NOMO-1 treated with DMSO at 0.1 percent for 48 hours (cell line): Measurements from ENCODE around the gene TXNDC9.
"Not testable (repeated sequence)": the region's sequence is repeated elsewhere in the genome, so short reads cannot be mapped to it uniquely, and the experiment has no call there.

Experiments used
- DNase-seq: peaks from one replicate; lab custom pipeline; 2025; ENCODE audit not compliant: unreplicated experiment; lab: John Stamatoyannopoulos, UW

TXNDC9 gene, protein sequence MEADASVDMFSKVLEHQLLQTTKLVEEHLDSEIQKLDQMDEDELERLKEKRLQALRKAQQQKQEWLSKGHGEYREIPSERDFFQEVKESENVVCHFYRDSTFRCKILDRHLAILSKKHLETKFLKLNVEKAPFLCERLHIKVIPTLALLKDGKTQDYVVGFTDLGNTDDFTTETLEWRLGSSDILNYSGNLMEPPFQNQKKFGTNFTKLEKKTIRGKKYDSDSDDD

DNA sequence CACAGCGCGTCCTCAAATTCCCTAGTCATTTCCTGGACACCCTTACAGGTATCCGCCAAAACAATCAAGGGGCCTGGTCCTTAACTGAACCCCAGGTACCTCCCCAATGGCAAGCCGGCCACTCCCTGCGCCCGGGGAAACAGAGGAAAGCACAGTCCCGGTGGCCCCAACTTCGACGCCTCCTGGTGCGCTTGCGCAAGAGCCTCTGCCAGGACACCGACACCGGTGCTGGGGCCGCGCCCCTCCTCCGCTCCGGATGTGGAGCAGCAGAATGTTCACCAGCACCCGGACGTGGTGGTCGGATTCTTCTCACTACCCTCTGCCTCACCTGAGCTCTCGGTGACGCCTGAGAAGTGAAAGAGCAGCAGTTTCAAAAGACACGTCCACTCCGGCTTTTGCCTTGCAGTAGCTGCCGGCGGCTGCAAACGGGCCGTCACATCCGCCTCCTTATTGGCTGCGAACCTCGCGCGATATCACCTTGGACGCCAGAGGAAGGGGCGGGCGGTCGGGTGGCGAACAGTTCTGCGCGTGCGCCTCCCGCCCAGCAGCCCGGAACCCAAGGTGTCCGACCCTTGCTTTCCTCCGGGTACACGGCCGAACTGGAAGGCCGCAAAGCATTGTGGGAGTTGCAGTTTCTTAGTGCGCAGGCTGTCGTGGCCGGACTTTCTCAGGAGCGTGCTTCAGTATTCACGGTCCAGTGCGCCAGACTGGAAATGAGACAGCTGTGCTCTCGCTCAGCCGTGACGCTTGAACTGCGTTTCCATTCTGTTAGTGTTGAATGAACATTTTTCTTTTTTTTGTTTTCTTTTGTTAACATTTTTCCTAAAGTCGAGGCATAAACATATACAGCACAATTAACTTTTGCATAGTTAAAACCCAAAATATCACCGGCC, at the start of gene TXNDC9:
Gene TXNDC9 (minus strand): TSS at position 423 of the 893 bp plus-strand sequence. CDS start 3,123 bp downstream, outside the sequence.
- DNase-seq = peak; percentile 99

DNA sequence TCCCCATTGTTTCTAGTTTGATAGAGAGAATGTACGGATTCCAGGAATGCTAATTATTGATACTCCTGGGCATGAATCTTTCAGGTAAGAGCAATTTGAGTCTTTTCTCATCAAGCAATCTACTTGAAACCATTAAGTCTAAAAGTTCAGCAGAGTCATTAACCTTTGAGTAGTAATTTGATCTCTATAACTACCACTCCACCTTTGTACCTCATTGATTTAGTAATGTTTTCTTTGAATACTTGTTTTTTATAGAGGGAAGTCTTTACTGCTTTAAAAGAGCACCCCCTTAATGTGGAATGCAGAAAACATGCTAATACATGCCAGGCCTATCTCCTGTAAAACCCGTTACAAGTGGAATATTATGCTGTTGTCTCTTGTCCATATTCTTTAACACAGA, 46.0 kb upstream of the TXNDC9 start:
- no peak for DNase-seq

DNA sequence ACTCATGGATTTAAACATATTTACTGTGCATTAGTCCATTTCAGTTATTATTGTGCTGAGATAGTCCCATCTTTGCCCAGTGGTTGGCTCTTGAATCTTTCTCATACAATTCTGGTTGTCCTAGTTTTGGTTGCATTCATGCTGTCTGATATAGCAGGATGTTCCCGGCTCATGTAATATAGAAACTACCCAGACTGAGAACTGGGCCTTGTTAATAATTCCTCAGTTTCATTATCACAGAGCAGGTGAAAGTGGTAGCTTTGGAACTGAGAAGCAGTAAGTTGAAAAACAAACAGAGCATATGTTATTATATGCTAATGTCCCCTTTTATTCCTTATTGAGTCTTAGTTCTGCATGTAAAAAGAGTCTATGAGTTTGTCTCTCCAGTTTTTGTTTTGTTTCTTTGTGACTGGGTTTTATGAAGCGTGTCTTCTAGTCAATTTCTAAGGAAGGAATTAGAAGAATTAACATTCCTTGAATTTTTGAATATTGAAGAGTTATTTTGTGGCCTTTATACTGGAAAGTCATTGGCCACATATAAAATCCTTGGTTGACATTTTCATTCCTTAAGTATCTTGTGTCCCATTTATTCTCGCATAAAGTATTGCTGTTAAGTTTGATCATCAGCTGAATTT, 44.4 kb upstream of the TXNDC9 start:
- no peak for DNase-seq

DNA sequence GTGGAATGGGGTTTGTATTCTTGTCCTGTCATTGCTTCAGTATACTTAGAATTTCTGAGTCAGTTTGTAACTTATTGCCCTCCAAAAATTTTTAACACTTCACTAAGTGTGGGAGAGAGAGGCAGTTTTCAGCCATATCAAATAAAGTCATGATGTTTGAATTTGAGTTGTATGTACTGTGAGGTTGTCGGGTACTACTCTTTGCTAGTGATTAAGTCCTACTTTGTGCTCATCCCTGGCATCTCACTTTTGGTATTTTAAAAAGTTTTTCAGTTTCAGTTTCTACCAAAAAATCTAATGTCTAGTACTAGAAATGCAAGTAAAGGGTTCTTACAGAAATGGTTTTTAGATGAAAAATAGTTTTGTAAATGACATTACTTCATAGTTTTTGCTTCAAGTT, 41.7 kb upstream of the TXNDC9 start:
- no peak for DNase-seq

DNA sequence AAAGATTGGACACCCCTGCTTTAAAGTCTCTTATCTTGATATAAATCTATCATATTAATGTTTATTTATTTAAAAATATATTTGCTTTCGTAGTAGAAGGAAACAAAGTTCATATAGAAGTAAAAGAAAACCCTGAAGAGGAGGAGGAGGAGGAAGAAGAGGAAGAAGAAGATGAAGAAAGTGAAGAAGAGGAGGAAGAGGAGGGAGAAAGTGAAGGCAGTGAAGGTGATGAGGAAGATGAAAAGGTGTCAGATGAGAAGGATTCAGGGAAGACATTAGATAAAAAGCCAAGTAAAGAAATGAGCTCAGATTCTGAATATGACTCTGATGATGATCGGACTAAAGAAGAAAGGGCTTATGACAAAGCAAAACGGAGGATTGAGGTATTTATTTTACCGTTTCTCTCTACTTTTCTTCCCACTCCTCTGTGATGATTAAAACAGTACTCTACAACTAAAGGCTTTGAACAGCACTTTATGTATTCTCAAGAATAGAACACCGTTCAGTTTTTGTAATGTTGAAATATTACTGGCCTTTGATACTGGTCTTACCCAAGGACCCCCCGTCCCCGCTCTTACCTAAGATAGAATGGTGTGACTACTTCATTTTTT, 40.2 kb upstream of the TXNDC9 start:
- DNase-seq = no peak

DNA sequence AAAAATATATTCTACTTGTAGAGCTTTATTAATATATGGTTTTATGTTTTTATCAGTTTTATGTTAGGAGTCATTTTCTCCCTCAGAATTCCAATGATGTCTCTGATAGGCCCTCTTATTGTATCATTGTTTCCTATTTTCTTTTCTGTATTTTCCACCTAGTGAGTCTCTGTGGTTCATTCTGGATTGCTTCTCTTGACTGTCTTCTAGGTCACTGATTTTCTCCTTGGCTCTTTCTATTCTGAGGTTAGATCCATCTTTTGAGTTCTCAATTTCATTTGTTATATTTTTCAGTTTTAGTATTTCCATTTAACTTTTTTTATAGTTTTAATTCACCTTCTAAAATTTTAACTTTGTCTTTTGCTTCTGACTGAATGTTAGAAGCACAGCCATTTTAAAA, 38.6 kb upstream of the TXNDC9 start:
- DNase-seq = no peak

DNA sequence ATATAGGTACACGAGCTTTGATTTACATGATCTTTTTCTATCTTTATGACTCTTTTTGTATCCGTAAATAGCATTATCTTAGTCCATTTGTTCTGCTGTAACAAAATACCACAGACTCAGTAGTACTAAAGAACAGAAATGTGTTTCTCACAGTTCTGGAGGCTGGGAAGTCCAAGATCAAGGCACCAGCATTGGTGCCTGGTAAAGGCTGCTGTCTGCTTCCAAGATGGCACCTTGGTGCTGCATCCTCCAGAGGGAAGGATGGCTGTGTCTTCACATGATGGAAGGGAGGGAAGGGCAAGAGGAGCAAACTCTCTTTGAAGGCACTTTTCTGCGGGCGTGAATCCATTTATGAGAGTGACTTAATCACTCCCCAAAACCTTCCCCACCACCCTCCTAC, 37.0 kb upstream of the TXNDC9 start:
- DNase-seq = no peak

DNA sequence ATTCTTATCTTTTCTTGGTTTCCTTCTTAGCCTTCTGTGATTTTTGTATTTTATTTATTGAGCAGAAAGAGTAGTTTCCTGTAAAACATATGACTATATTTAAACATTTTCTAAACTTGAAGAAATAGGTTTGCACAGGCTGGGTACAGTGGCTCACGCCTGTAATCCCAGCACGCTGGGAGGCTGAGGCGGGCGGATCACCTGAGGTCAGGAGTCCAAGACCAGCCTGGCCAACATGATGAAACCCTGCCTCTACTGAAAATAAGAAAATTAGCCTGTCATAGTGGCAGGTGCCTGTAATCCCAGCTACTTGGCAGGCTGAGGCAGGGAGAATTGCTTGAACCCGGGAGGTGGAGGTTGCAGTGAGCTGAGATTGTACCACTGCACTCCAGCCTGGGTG, 32.7 kb upstream of the TXNDC9 start:
- DNase-seq = not testable (repeated sequence)

DNA sequence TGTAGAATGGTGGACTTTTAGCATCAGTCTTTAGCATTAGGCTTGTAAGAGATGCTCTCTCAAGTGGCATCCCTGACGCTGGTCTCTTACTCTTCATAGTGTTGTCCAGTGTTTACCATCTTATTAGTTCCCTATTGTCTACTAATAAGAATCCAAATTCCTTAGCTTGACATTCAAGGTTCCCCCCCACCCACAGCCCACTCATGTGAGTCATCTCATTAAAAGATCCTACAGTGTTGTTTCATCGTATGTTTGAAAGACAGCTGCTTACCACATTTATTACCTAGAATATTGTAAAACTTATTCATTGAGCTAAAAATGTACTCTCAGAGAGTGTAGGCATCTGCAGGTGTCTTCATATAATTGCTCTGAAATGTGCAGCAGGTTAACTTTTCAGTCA, 29.5 kb upstream of the TXNDC9 start:
- no peak for DNase-seq

DNA sequence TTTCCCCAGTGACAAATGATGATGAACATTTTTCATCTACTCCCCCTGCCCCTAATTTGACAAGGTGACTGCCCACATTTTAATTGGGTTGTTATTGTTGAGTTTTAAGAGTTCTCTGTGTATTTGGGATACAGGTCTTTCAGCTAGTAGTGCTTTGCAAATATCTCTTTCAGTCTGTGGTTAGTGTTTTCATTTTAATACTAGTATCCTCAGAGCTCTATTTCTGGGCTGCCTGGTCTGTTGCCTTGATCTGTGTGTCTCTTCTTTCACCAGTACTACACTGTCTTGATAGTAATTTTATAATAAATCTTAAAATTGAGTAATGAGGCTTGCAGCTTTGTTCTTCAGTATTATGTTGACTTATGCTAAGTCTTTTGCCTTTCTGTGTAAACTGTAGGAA, 20.7 kb upstream of the TXNDC9 start:
- DNase-seq = no peak

DNA sequence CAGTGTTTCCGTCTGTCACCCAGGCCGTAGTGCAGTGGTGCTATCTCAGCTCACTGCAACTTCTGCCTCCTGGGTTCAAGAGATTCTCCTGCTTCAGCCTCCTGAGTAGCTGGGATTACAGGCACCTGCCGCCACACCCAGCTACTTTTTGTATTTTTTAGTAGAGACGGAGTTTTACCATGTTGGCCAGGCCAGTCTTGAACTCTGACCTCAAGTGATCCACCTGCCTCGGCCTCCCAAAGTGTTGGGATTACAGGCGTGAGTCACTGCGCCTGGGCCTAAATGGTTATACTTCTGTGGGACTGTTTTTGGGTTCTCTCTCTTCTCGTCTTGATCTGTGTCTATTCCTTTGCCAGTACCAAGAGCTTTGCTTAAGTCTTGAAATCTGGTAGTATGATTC, 18.7 kb upstream of the TXNDC9 start:
- not testable (repeated sequence) for DNase-seq

DNA sequence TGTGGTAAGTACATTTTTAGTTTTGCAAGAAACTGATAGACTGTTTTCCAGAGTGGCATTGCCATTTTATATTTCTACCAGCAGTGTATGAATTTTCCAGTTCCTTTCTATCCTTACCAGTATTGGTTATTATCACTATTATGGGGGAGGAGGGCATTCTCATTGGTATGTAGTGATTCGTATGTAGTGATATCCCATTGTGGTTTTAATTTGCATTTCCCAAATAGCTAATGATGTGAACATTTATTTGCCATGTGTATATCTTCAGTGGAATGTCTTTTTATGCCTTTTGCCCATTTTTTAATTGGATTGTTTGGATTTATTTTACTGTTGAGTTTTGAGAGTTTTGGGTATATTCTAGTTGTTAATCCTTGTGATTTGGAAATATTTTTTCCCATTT, 17.9 kb upstream of the TXNDC9 start:
- DNase-seq = no peak

DNA sequence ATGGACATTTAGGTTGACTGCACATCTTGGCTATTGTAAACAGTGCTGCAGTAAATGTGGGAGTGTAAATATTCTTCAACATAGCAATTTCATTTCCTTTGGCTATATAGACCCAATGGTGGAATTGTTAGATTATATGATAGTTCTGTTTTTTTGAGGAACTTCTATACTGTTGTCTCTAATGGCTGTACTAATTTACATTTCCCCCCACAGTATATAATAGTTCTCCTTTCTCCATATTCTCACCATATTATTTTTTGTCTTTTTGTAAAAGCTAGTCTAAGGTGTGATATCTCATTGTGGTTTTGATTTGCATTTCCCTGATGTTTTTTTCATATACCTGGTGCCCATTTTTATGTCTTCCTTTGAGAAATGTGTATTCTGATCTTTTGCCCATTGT, 14.1 kb upstream of the TXNDC9 start:
- no peak for DNase-seq

DNA sequence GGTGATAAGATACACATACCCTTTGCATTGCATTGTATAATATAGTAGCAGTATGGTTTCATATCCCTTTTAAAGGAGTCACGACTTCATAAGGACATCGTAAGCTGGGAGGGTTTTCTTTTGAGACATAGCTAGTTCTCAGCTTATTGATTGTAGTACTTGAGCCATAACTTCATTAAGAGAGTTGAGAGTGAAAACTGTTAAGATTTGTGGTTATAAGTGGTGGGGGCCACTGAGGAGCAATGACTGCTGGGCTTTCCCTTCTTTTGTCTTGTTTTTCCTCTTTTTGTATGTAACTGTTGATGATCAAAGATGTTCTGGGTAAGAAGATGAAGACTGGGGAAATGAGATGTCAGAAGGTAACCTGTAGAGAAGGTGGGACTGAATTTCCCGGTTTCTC, 12.0 kb upstream of the TXNDC9 start:
- DNase-seq = no peak

DNA sequence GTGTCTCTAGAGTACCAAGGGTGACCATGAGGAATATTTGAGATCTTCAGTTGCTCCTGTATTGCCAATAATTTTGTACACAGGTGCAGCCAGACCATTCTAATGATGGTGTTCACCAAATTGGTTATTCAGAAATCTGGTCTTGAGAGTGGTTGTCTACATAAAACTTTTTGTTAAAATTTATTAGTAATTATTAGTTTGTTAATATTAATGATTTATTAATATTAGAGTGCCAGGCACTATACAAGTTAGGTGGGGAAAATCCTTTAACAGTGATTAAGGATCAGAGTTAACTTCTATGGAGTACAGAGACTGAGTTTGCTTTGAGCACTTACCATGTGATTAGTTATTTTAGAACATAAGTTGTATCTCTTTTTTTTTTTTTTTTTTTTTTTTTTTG, 10.1 kb upstream of the TXNDC9 start:
- no peak for DNase-seq

DNA sequence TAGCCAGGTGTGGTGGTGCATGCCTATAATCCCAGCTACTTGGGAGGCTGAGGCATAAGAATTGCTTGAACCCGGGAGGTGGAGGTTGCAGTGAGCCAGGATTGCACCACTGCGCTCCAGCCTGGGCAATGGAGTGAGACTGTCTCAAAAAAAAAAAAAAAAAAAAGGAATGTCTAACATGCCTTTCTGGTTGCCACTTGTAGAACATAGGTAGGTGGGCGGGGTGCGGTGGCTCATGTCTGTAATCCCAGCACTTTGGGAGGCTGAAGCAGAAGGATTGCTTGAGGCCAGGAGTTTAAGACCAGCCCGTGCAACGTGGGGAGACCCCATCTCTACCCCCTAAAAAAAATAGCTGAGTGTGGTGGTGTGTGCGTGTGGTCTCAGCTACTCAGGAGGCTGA, 9.3 kb upstream of the TXNDC9 start:
- DNase-seq = not testable (repeated sequence)

DNA sequence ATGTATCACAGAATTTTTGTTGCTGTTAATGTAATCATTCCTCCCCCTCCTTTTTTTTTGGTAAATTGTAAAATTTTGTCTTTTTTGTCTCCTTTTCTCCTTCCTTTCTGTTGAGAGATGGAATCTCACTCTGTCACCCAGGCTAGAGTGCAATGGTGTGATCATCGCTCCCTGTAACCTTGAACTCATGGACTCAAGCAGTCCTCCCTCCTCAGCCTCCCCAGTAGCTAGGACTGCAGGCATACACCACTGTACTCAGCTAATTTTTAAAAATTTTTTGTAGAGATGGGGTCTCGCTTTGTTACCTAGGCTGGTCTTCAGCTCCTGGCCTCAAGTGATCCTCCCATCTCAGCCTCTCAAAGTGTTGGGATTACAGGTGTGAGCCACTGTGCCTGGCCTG, 6.4 kb upstream of the TXNDC9 start:
- DNase-seq = no peak

DNA sequence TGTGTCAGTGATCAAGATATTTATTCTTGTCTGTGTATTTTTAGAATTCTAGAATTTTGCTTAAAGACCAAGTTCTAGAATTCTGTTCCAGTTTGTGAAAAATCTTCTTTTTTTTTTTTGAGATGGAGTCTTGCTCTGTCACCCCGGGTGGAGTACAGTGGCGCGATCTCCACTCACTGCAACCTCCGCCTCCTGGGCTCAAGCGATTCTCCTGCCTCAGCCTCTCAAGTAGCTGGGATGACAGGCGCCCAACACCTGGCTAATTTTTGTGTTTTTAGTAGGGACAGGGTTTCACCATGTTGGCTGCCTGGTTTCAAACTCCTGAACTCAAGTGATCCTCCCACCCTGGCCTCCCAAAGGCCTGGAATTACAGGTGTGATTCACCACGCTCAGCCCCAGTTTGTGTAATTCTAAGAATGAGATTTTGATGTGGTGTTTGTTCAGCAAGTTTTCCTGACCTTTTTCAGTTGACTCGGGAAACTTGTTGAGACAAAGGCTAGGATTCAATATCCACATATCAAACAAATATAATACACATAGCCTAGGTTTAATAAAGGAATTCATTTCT, 4.6 kb upstream of the TXNDC9 start:
- DNase-seq = no peak

DNA sequence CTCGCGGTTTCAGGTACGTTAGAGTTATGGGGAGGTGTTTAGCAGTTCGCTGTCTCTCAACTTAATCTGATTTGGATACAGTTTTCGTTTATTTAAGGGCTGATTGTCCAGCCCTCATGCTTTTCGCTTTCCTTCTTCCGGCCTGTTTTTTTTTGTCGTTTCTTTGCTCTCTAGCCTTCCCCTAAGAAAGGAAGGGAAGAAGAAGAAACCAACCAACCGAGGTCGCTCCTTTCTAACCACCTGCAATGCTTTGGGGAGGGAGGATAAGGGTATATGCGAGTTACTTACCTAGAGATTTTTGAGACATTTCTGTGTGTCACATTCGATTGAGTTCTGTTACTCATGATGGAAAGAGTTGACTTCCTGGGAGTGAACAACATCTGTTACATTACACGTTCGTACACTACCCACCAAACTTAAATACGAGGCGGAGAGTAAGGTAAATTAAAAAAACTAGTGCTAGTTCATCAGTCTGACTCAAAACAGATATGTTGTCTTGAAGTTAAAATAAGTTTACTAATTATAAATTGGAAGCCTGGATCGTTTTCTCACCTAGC, 2.0 kb upstream of the TXNDC9 start:
- peak; percentile 24 for DNase-seq

DNA sequence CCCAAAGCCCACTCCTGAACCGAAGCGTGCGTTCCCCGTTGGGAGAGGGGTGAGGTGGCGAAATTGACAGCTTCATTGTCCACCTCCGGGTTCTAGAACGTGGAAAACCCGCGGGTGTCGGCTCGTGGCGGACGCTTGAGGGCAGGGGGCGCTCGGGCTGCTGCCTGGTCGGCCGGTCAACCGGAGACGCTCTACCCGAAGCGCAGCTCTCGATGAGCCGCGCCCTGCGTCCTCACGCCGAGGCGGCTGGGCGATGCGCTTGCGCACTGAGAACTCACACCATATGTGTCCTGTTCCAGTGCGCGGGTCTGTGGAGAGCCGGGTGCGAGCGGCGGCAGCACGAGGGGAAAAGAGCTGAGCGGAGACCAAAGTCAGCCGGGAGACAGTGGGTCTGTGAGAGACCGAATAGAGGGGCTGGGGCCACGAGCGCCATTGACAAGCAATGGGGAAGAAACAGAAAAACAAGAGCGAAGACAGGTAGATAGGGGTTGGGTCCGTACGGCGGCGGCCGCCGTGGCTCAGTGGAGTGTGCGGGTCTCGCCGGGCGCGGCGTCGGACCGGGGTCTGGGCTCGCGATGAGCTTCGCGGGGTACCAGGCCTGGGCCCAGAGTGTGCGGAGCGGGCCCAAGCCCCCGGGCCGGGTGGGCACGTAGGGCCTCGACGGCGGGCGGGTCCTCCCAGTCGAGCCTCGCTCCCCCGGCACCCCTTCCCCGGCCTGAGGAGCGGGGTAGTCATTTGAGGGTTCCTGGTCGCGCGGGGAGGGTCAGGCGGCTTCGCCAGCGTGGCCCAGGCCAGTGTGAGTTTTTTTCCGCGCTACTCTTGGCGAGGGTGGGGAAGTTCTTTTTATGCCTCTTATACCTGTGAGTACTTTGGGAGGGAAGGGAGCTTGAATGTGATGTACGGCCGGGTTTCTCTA, 1.2 kb upstream of the TXNDC9 start, which contains the start of gene EIF5B:
Gene EIF5B (plus strand): TSS at position 277 of the 916 bp plus-strand sequence. CDS start 166 bp downstream, at position 443.
- DNase-seq = peak; percentile 90
